OCI-LY3 (cell line): Measurements from ENCODE around the gene GALR3.

Experiments
- H2AFZ ChIP-seq: fragments of 200-600, 300-600 bp; shearing (Covaris generic); 2 replicates; pipeline ENCODE4 v1.6.0; 2014; ENCODE audit warnings: antibody characterized with exemption, low read depth, low read length
- H3K27ac ChIP-seq: fragments of 200-600, 300-600 bp; sonication (generic); 2 replicates; pipeline ENCODE4 v1.5.1; 2014; ENCODE audit warnings: mild to moderate bottlenecking, low read length, moderate library complexity, mixed read lengths
- H3K27me3 ChIP-seq: fragments of 200-600, 300-600 bp; sonication (generic); 2 replicates; pipeline ENCODE4 v1.6.1; 2014; ENCODE audit warnings: low read depth, low read length, mixed read lengths
- H3K36me3 ChIP-seq: fragments of 200-600, 300-600 bp; sonication (generic); replicated peaks from 2 replicates; pipeline ENCODE3; 2014; ENCODE audit warnings: low read depth, low read length, mixed read lengths
- H3K4me1 ChIP-seq: fragments of 300-600, 200-600 bp; sonication (generic); 2 replicates; pipeline ENCODE4 v1.6.1; 2014; ENCODE audit warnings: low read length, mixed read lengths
- H3K4me2 ChIP-seq: fragments of 200-600, 300-600 bp; sonication (generic); 2 replicates; pipeline ENCODE4 v1.6.1; 2014; ENCODE audit warnings: low read length, mixed read lengths
- H3K4me3 ChIP-seq: fragments of 300-600, 200-600 bp; sonication (generic); 2 replicates; pipeline ENCODE4 v1.5.1; 2014; ENCODE audit warnings: antibody characterized with exemption, mild to moderate bottlenecking, low read length, moderate library complexity
- H3K79me2 ChIP-seq: fragments of 300-600, 200-600 bp; shearing (Covaris generic); 2 replicates; pipeline ENCODE4 v1.6.1; 2014; ENCODE audit warnings: mild to moderate bottlenecking, low read length, mixed read lengths
- H3K9ac ChIP-seq: fragments of 300-600, 200-600 bp; shearing (Covaris generic); 2 replicates; pipeline ENCODE4 v1.6.0; 2014; ENCODE audit warnings: mild to moderate bottlenecking, low read length, moderate library complexity
- H3K9me3 ChIP-seq: fragments of 200-600, 300-600 bp; shearing (Covaris generic); 2 replicates; pipeline ENCODE4 v1.6.1; 2014; ENCODE audit warnings: low read length, mixed read lengths; ENCODE audit not compliant: insufficient read depth
- H4K20me1 ChIP-seq: fragments of 200-600, 300-600 bp; sonication (generic); 2 replicates; pipeline ENCODE4 v1.6.1; 2016; ENCODE audit warnings: low read length, mixed read lengths; ENCODE audit not compliant: insufficient read depth
- EZH2phosphoT487 ChIP-seq: fragments of 200-600 bp; shearing (Covaris generic); IDR thresholded peaks from 2 replicates; pipeline ENCODE4 v1.6.1; 2018; ENCODE audit warnings: antibody characterized with exemption, mixed run types, low read depth
- TF ChIP-seq, protein P1 (sequence below): fragments of 200-600, 300-600 bp; sonication (generic); IDR thresholded peaks from 2 replicates; pipeline ENCODE4 v1.5.1; 2014; ENCODE audit warnings: antibody characterized with exemption, low read length, low read depth

The GALR3 gene

DNA sequence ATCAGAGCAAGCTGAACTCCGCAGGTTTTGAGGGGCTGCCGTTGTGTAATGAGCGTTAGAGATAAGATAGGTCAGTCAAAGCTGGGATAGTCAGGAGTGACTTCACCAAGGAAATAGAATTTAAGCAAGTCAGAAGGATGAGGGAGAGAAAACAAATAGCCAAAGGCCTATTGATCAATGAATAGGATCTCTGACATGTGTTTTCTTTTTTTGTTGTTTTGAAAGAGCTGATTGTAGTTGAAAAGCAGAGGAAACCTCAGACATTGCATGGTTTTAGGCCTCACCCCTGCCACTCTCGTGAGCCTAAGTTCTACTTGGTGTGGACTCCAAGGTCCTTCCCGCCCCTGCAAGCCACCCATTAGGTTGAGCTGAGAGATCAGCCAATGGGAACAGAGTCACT is 29.2 kb downstream of the GALR3 start:
- Histone ChIP-seq H3K79me2 (peaks cover 77% of the 10 kb centered on the region), H3K9me3 (no peaks in the 10 kb centered on the region), H3K4me2 (no peak overlapping the region), H3K4me1 (peaks cover 16% of the 10 kb centered on the region), H3K4me3 (no peak overlapping the region), H3K36me3 (peaks cover 51% of the 10 kb centered on the region), H3K27ac (no peak overlapping the region), H3K9ac (no peak overlapping the region), H2AFZ (no peak overlapping the region), H4K20me1 (0 out of 2 replicates have a peak, but pooled peaks cover 6% of the 10 kb centered on the region), H3K27me3 (no peaks in the 10 kb centered on the region)
- TF ChIP-seq, protein P1, sequence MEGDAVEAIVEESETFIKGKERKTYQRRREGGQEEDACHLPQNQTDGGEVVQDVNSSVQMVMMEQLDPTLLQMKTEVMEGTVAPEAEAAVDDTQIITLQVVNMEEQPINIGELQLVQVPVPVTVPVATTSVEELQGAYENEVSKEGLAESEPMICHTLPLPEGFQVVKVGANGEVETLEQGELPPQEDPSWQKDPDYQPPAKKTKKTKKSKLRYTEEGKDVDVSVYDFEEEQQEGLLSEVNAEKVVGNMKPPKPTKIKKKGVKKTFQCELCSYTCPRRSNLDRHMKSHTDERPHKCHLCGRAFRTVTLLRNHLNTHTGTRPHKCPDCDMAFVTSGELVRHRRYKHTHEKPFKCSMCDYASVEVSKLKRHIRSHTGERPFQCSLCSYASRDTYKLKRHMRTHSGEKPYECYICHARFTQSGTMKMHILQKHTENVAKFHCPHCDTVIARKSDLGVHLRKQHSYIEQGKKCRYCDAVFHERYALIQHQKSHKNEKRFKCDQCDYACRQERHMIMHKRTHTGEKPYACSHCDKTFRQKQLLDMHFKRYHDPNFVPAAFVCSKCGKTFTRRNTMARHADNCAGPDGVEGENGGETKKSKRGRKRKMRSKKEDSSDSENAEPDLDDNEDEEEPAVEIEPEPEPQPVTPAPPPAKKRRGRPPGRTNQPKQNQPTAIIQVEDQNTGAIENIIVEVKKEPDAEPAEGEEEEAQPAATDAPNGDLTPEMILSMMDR, result no peak
- no peak for TF ChIP-seq EZH2phosphoT487

DNA sequence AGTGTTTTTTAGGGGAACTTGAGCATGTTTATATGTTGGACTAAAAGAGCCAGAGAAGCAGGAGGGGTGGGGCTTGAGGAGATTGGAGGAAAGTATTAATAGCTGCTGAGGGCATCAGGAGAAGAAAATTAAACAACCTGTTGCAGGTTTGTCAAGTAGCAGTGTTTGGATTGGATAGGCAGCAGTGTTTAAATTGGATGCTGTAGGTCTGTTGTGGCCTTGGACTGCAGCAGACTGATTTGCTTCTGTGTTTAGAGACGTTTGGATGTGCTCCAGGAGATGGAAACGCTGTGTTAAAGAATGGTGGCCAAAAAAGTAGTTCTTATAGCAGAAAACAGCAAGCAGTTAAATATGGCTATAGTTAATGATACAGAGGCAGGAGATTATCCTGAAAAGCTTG is 31.8 kb downstream of the GALR3 start:
- Histone ChIP-seq H2AFZ (no peak overlapping the region), H3K4me1 (peaks cover 7% of the 10 kb centered on the region), H3K4me2 (no peak overlapping the region), H3K27me3 (no peaks in the 10 kb centered on the region), H3K9ac (no peak overlapping the region), H3K9me3 (no peaks in the 10 kb centered on the region), H3K4me3 (no peak overlapping the region), H4K20me1 (0 out of 2 replicates have a peak, but pooled peaks cover 2% of the 10 kb centered on the region), H3K36me3 (peaks cover 58% of the 10 kb centered on the region), H3K79me2 (peaks cover 59% of the 10 kb centered on the region), H3K27ac (no peak overlapping the region)
- TF ChIP-seq, protein P1, result no peak
- TF ChIP-seq EZH2phosphoT487, result no peak

DNA sequence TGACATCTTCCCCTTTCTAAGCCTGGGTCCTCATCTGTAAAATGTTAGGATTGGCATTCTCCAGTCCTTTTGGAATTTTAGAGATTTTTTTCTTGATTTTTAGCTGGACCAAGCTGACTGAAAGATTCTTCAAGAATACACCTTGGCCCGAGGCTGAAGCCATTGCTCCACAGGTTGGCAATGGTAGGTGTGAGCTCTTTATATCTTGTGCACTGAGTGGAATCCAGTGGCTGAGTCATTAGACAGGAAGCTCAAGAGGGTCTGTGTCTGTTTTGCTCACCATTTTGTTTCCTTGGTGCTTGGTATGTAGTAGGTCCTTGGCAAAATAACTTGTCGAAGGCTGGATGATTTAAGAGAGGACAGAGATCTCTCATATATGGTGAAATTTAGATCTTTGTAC is 32.3 kb downstream of the GALR3 start:
- TF ChIP-seq, protein P1, result no peak
- no peak for TF ChIP-seq EZH2phosphoT487

DNA sequence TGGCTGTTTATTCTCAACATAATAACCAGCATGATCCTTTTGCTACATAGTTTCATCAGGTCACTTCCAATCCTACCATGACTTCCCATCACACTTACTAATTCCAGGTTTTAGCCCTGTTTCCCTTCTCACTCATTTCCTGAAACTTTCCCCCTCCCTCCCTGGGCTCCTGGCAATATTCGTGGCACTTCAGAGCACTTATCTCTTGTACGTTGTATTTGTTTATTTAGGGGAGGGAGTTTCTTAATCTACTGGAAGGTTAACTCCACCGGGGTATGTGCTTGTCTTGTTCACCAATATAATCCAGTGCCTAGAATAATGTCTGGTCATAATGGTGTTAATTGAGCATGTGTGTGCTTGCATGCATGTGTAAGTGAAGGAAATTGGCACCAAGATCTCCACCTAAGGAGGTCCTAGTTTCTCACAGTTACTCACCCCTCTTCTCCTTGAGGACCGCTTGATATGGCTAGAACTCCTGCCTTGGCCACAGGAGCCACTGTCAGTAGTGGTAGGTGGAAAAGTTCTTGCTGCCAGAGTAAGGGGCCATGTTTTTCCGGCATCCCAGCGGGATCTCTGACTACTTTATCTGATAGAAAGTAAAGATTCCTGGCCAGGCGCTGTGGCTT is 37.7 kb downstream of the GALR3 start:
- no peak overlapping the region for H3K4me2 ChIP-seq
- no peak overlapping the region for H3K4me3 ChIP-seq
- H3K9ac ChIP-seq, result no peak overlapping the region
- no peaks in the 10 kb centered on the region for H3K9me3 ChIP-seq
- no peak overlapping the region for H2AFZ ChIP-seq
- peaks cover 3% of the 10 kb centered on the region; the same call in 1 of the 2 replicates for H4K20me1 ChIP-seq
- no peaks in the 10 kb centered on the region for H3K27me3 ChIP-seq
- peaks cover 22% of the 10 kb centered on the region for H3K79me2 ChIP-seq
- no peak for TF ChIP-seq EZH2phosphoT487
- TF ChIP-seq, protein P1, result no peak
- H3K4me1 ChIP-seq, result no peaks in the 10 kb centered on the region
- no peak overlapping the region for H3K27ac ChIP-seq
- H3K36me3 ChIP-seq, result peaks cover 62% of the 10 kb centered on the region

More for the DNA sequence above, 32.3 kb downstream of the GALR3 start:
- H3K9ac ChIP-seq, result no peak overlapping the region
- peaks cover 2% of the 10 kb centered on the region for H3K4me1 ChIP-seq
- no peaks in the 10 kb centered on the region for H4K20me1 ChIP-seq
- no peak overlapping the region for H3K4me2 ChIP-seq
- no peak overlapping the region for H3K27ac ChIP-seq
- H3K9me3 ChIP-seq, result no peaks in the 10 kb centered on the region
- H3K79me2 ChIP-seq, result peaks cover 53% of the 10 kb centered on the region
- no peaks in the 10 kb centered on the region for H3K27me3 ChIP-seq
- no peak overlapping the region for H2AFZ ChIP-seq
- H3K4me3 ChIP-seq, result no peak overlapping the region
- peaks cover 60% of the 10 kb centered on the region for H3K36me3 ChIP-seq
